K562 (cell line): ENCODE measurements around the gene CENPB. TPM values are rescaled to one million over a fixed set of nuclear protein-coding genes. Genes with fewer than 3 reads are reported as not detected.

Experiments used
- CREM ChIP-seq: IDR thresholded peaks from 2 replicates; pipeline ENCODE4 v1.6.1; 2014; ENCODE audit warnings: antibody characterized with exemption, low read depth
- FOXM1 ChIP-seq, 2 experiments: fragments of 450-650 bp in 1 of 2; sonication (generic) in 1 of 2; formaldehyde crosslinking in 1 of 2; IDR thresholded peaks; 2 replicates each; pipeline versions ENCODE4 v1.6.1 to v1.9.0; 2017 to 2022; ENCODE audit warnings: low read depth in 2 of 2, mild to moderate bottlenecking in 2 of 2, missing genetic modification reagents in 1 of 2, moderate library complexity in 1 of 2
- GATAD2B ChIP-seq: fragments of 450-650 bp; IDR thresholded peaks from 2 replicates; pipeline ENCODE4 v1.6.1; 2017; ENCODE audit warnings: mild to moderate bottlenecking, borderline replicate concordance
- GTF2E2 ChIP-seq: fragments of 200-800 bp; sonication (Bioruptor generic); IDR thresholded peaks from 2 replicates; pipeline ENCODE4 v1.6.1; 2016; ENCODE audit warnings: missing genetic modification characterization, missing compliant biosample characterization
- HDAC1 ChIP-seq, 2 experiments: fragments of 450-650 bp; IDR thresholded peaks; 2 replicates each; pipeline ENCODE4 v1.6.1; 2016 to 2017; ENCODE audit warnings: inconsistent platforms in 1 of 2, mild to moderate bottlenecking in 1 of 2, moderate library complexity in 1 of 2
- KDM1A ChIP-seq, 2 experiments: fragments of 450-650 bp; IDR thresholded peaks; 2 replicates each; pipeline ENCODE4 v1.6.1; 2016; ENCODE audit warnings: mild to moderate bottlenecking in 2 of 2
- MAZ ChIP-seq, 2 experiments: fragments of 450-650 bp in 1 of 2; sonication (generic) in 1 of 2; formaldehyde crosslinking; IDR thresholded peaks in 1 of 2; conservative IDR thresholded peaks in 1 of 2; 2 replicates each; pipeline versions ENCODE4 v1.4.0 to v1.5.0; 2020; ENCODE audit warnings: mild to moderate bottlenecking in 1 of 2, missing genetic modification reagents in 1 of 2
- MLX ChIP-seq, 2 experiments: fragments of 450-650 bp in 1 of 2; sonication (generic) in 1 of 2; formaldehyde crosslinking; conservative IDR thresholded peaks; 2 replicates each; pipeline versions ENCODE4 v1.4.0 to v1.8.1; 2020 to 2022; ENCODE audit warnings: mild to moderate bottlenecking in 1 of 2, missing genetic modification reagents in 1 of 2
- MYC ChIP-seq, 2 experiments: fragments of 250-450 bp in 1 of 2; sonication (Bioruptor Pico) in 1 of 2; IDR thresholded peaks; 2 replicates each; pipeline versions ENCODE4 v1.5.1 to v1.6.1; 2012 to 2021; ENCODE audit warnings: low read depth in 2 of 2, borderline replicate concordance in 1 of 2, improper control_type of control experiment in 1 of 2, low read length in 1 of 2, mild to moderate bottlenecking in 1 of 2, moderate library complexity in 1 of 2
- NCOA6 ChIP-seq: fragments of 450-650 bp; IDR thresholded peaks from 2 replicates; pipeline ENCODE4 v1.6.1; 2017; ENCODE audit warnings: mild to moderate bottlenecking
- PHF21A ChIP-seq: fragments of 450-650 bp; IDR thresholded peaks from 2 replicates; pipeline ENCODE4 v1.6.1; 2017; ENCODE audit warnings: low read depth, borderline replicate concordance
- POLR2AphosphoS5 ChIP-seq: IDR thresholded peaks from 2 replicates; pipeline ENCODE4 v1.6.1; 2011; ENCODE audit warnings: mild to moderate bottlenecking, low read depth, low read length, moderate library complexity; ENCODE audit not compliant: control insufficient read depth, insufficient read depth
- RBM22 ChIP-seq: fragments of 200-400 bp; formaldehyde crosslinking; IDR thresholded peaks from 2 replicates; pipeline ENCODE4 v1.6.1; 2018; ENCODE audit warnings: low read length, low read depth; ENCODE audit not compliant: poor library complexity, severe bottlenecking
- SMAD1 ChIP-seq: fragments of 150-350 bp; IDR thresholded peaks from 2 replicates; pipeline ENCODE4 v1.6.1; 2014; ENCODE audit warnings: low read length, low read depth; ENCODE audit not compliant: partially characterized antibody
- TCF3 ChIP-seq: sonication (generic); formaldehyde crosslinking; IDR thresholded peaks from 2 replicates; pipeline ENCODE4 v1.4.0; 2020; ENCODE audit warnings: mild to moderate bottlenecking, missing genetic modification reagents
- XRCC5 ChIP-seq: fragments of 200-400 bp; formaldehyde crosslinking; IDR thresholded peaks from 2 replicates; pipeline ENCODE4 v1.6.1; 2017; ENCODE audit warnings: low read depth, mild to moderate bottlenecking, low read length
- ZBTB11 ChIP-seq, 3 experiments: fragments of 200-800 bp in 1 of 3; fragments of 250-450 bp in 1 of 3; fragments of 450-650 bp in 1 of 3; sonication (Bioruptor Pico) in 1 of 3; sonication (Bioruptor generic) in 1 of 3; formaldehyde crosslinking in 1 of 3; IDR thresholded peaks; 2 replicates each; pipeline versions ENCODE4 v1.6.1 to v1.8.0; 2016 to 2022; ENCODE audit warnings: mild to moderate bottlenecking in 2 of 3, missing genetic modification characterization in 2 of 3, missing compliant biosample characterization in 1 of 3, moderate library complexity in 1 of 3
- ZBTB12 ChIP-seq: fragments of 250-450 bp; sonication (Bioruptor Pico); IDR thresholded peaks from 2 replicates; pipeline ENCODE4 v1.4.0; 2020
- ZNF143 ChIP-seq: sonication (generic); formaldehyde crosslinking; IDR thresholded peaks from 2 replicates; pipeline ENCODE4 v1.9.0; 2022; ENCODE audit warnings: mild to moderate bottlenecking, missing genetic modification reagents
- ZNF589 ChIP-seq: fragments of 200-800 bp; sonication (Bioruptor generic); IDR thresholded peaks from 2 replicates; pipeline ENCODE4 v1.6.1; 2016; ENCODE audit warnings: low read depth, missing genetic modification characterization, missing compliant biosample characterization
- polyA plus RNA-seq, 8 experiments: library from polyadenylated mRNA; depleted of rRNA in 4 of 8; stranded (reverse) in 5 of 8; unstranded in 3 of 8; fragments of >200 nt; fragmentation: Nextera tagmentation in 2 of 8; fragmentation: Illumina TruSeq in 1 of 8; extraction: Ambion mirVana in 2 of 8; extraction: Trizol in 1 of 8; gene quantifications; 2 replicates each; pipeline versions ENCODE4 v1.2.1 to v1.2.3, GENCODE V29; 2011 to 2014; ENCODE audit warnings: inconsistent platforms in 1 of 8, missing spikeins in 1 of 8
- total RNA-seq, 7 experiments: library from RNA; depleted of rRNA in 6 of 7; stranded (reverse); fragments of >200 nt in 6 of 7; fragmentation: Illumina TruSeq in 2 of 7; extraction: Trizol in 2 of 7; gene quantifications; 2 replicates each; pipeline versions ENCODE4 v1.2.1 to v1.2.3, GENCODE V29; 2011 to 2021; ENCODE audit warnings: low replicate concordance in 1 of 7

The CENPB gene
- total and polyA plus RNA-seq, 9 of the 15 experiments (the other 6 are each of a cell fraction or from before 2014, with no cell fraction given), result 0.17 to 70.8 (median 24.9) TPM

- TF ChIP-seq ZBTB11 (CRISPR knock-in tag; IDR thresholded peaks at IDR 0.05) (peak in 1 of 3 experiments; percentile 13; a peak in 1 of 6 replicates), POLR2AphosphoS5 (peak; percentile 28), KDM1A (IDR thresholded peaks at IDR 0.05) (no peak), NCOA6 (peak; percentile 88), ZNF143 (CRISPR knock-in tag) (peak; percentile 96), MLX (CRISPR knock-in tag; conservative IDR thresholded peaks at IDR 0.05) (0 out of 4 replicates have a peak, but pooled peaks of 1 of the 2 experiments have one; percentile 31), MAZ (CRISPR knock-in tag; conservative IDR thresholded peaks at IDR 0.05 in 1 of 2, IDR thresholded peaks at IDR 0.05 in 1 of 2) (peak; percentile 96 to 97), ZBTB12 (peak; percentile 97), CREM (peak; percentile 100), XRCC5 (peak; percentile 72; the same call in 1 of the 2 replicates), GATAD2B (0 out of 2 replicates have a peak, but pooled peaks have one; percentile 55), MYC (IDR thresholded peaks at IDR 0.05; ENCODE audit: low read depth, low read length) (peak; percentile 74), MYC (CRISPR knock-in tag; IDR thresholded peaks at IDR 0.05; ENCODE audit: borderline replicate concordance, low read depth) (no peak), SMAD1 (peak; percentile 57), FOXM1 (IDR thresholded peaks at IDR 0.05; ENCODE audit: low read depth) (no peak), FOXM1 (CRISPR knock-in tag; IDR thresholded peaks at IDR 0.05; ENCODE audit: low read depth) (peak; percentile 93), HDAC1 (IDR thresholded peaks at IDR 0.05) (peak in 1 of 2 experiments; percentile 60; a peak in 1 of 4 replicates), ZNF589 (no peak; the same call in 1 of the 2 replicates), GTF2E2 (peak; percentile 46; the same call in 1 of the 2 replicates), RBM22 (peak; percentile 49), TCF3 (CRISPR knock-in tag) (no peak; the same call in none of the 2 replicates), PHF21A (no peak)
Measured at GRCh38 chr20:3820048-3820900, 33.7 kb upstream of the CENPB start, which contains the start of gene AP5S1 (continued).
